ENCODE measurements around the gene SMYD1.

Gene SMYD1

GRCh38 chr2:88141952-88142351 lies 74.3 kb downstream of the SMYD1 start:
- TF ChIP-seq CTCF (IDR thresholded peaks at IDR 0.05; ENCODE audit: low read depth, low read length), result no peak
- DNase-seq (ENCODE audit: extremely low read depth, low read depth), result no peak

- DNase-seq (ENCODE audit: extremely low read depth, low read depth), result no peak
- no peak for TF ChIP-seq CTCF (IDR thresholded peaks at IDR 0.05; ENCODE audit: low read depth, low read length)
Observed at GRCh38 chr2:88144271-88144670, 76.6 kb downstream of the SMYD1 start.

GRCh38 chr2:88144914-88145497 lies 77.4 kb downstream of the SMYD1 start:
- no peak for DNase-seq (ENCODE audit: extremely low read depth, low read depth)
- TF ChIP-seq CTCF (IDR thresholded peaks at IDR 0.05; ENCODE audit: low read depth, low read length), result no peak

- TF ChIP-seq CTCF (IDR thresholded peaks at IDR 0.05; ENCODE audit: low read depth, low read length), result no peak
- no peak for DNase-seq (ENCODE audit: extremely low read depth, low read depth)
Observed at GRCh38 chr2:88146590-88146989, 79.0 kb downstream of the SMYD1 start.

- TF ChIP-seq CTCF (IDR thresholded peaks at IDR 0.05; ENCODE audit: low read depth, low read length), result no peak
- DNase-seq (ENCODE audit: extremely low read depth, low read depth), result no peak
Observed at GRCh38 chr2:88147145-88147544, 79.5 kb downstream of the SMYD1 start.

- DNase-seq (ENCODE audit: extremely low read depth, low read depth), result no peak
- TF ChIP-seq CTCF (IDR thresholded peaks at IDR 0.05; ENCODE audit: low read depth, low read length), result no peak
Observed at GRCh38 chr2:88148929-88149438, 81.4 kb downstream of the SMYD1 start.

GRCh38 chr2:88159481-88159880 lies 91.9 kb downstream of the SMYD1 start:
- no peak for DNase-seq (ENCODE audit: extremely low read depth, low read depth)
- no peak for TF ChIP-seq CTCF (IDR thresholded peaks at IDR 0.05; ENCODE audit: low read depth, low read length)

Measured in AG09319 (cell line).